HepG2 (cell line): ENCODE results near the gene FTL. TPM values are rescaled to one million over a fixed set of nuclear protein-coding genes. Genes with fewer than 3 reads are reported as not detected.

Experiments
- BRCA1 ChIP-seq: sonication (generic); formaldehyde crosslinking; IDR thresholded peaks from 2 replicates; pipeline ENCODE4 v1.4.0; 2020; ENCODE audit warnings: missing genetic modification reagents
- FOXA3 ChIP-seq: IDR thresholded peaks from 2 replicates; pipeline ENCODE4 v1.6.1; 2016; ENCODE audit warnings: missing genetic modification reagents, missing compliant biosample characterization
- HNRNPLL ChIP-seq: fragments of 200-400 bp; formaldehyde crosslinking; IDR thresholded peaks from 2 replicates; pipeline ENCODE4 v1.6.1; 2017; ENCODE audit warnings: mild to moderate bottlenecking, low read depth, low read length; ENCODE audit not compliant: poor library complexity, severe bottlenecking
- KLF6 ChIP-seq: IDR thresholded peaks from 2 replicates; pipeline ENCODE4 v1.8.0; 2016; ENCODE audit warnings: missing biosample characterization, missing genetic modification reagents
- MBNL3 ChIP-seq: fragments of 250-450 bp; sonication (Bioruptor Pico); conservative IDR thresholded peaks from 2 replicates; pipeline ENCODE4 v1.8.0; 2022; ENCODE audit warnings: mild to moderate bottlenecking, inconsistent platforms
- MEF2D ChIP-seq: sonication (generic); formaldehyde crosslinking; IDR thresholded peaks from 2 replicates; pipeline ENCODE4 v1.5.1; 2020; ENCODE audit warnings: mild to moderate bottlenecking, missing genetic modification reagents
- SUZ12 ChIP-seq: fragments of 150-350 bp; IDR thresholded peaks from 2 replicates; pipeline ENCODE4 v1.6.1; 2014; ENCODE audit warnings: low read depth, low read length
- TBL1XR1 ChIP-seq: fragments of 150-350 bp; IDR thresholded peaks from 2 replicates; pipeline ENCODE4 v1.6.1; 2014; ENCODE audit warnings: borderline replicate concordance, low read length; ENCODE audit not compliant: partially characterized antibody
- TCF12 ChIP-seq, 2 experiments: fragments of 450-650 bp in 1 of 2; sonication (generic) in 1 of 2; formaldehyde crosslinking in 1 of 2; IDR thresholded peaks; 2 replicates each; pipeline versions ENCODE4 v1.6.1 to v1.8.0; 2017 to 2022; ENCODE audit warnings: antibody characterized with exemption in 1 of 2, mild to moderate bottlenecking in 1 of 2, missing genetic modification reagents in 1 of 2, moderate library complexity in 1 of 2
- ZBTB20 ChIP-seq: sonication (generic); formaldehyde crosslinking; IDR thresholded peaks from 2 replicates; pipeline ENCODE4 v1.8.1; 2023; ENCODE audit warnings: missing genetic modification reagents, low read depth, mild to moderate bottlenecking, borderline replicate concordance
- ZNF326 ChIP-seq: sonication (generic); formaldehyde crosslinking; IDR thresholded peaks from 2 replicates; pipeline ENCODE4 v1.4.0; 2020; ENCODE audit warnings: missing genetic modification reagents, borderline replicate concordance
- ZNF724P ChIP-seq: sonication (generic); formaldehyde crosslinking; IDR thresholded peaks from 2 replicates; pipeline ENCODE4 v1.8.0; 2022; ENCODE audit warnings: missing genetic modification reagents, borderline replicate concordance
- ZNF788 ChIP-seq: sonication (generic); formaldehyde crosslinking; IDR thresholded peaks from 2 replicates; pipeline ENCODE4 v1.5.0; 2020; ENCODE audit warnings: mild to moderate bottlenecking, missing genetic modification reagents, borderline replicate concordance
- polyA plus RNA-seq, 8 experiments: library from polyadenylated mRNA; depleted of rRNA in 3 of 8; stranded (reverse) in 7 of 8; unstranded in 1 of 8; fragments of >200 nt; fragmentation: Illumina TruSeq in 4 of 8; extraction: Trizol in 4 of 8; gene quantifications; 2 replicates each; pipeline versions ENCODE4 v1.2.1 to v1.2.3, GENCODE V29; 2011 to 2016; ENCODE audit warnings: low read depth in 4 of 8, missing spikeins in 1 of 8, mixed read lengths in 1 of 8; ENCODE audit not compliant: insufficient read depth in 1 of 8
- total RNA-seq, 5 experiments: library from RNA; depleted of rRNA; stranded (reverse); fragments of >200 nt; fragmentation: Illumina TruSeq; extraction: Trizol; gene quantifications; 2 replicates each; pipeline ENCODE4 v1.2.3, GENCODE V29; 2016; ENCODE audit warnings: low read depth in 1 of 5
- TF ChIP-seq, protein P1 (sequence below): sonication (generic); formaldehyde crosslinking; IDR thresholded peaks from 2 replicates; pipeline ENCODE4 v1.4.0; 2020; ENCODE audit warnings: missing genetic modification reagents, borderline replicate concordance
- TF ChIP-seq, protein P2 (sequence below), 2 experiments: IDR thresholded peaks; 2 replicates each; pipeline ENCODE4 v1.6.1; 2011 to 2012; ENCODE audit warnings: low read length in 2 of 2, borderline replicate concordance in 1 of 2, low read depth in 1 of 2, mild to moderate bottlenecking in 1 of 2, moderate library complexity in 1 of 2
- TF ChIP-seq, protein P3 (sequence below): sonication (generic); formaldehyde crosslinking; IDR thresholded peaks from 2 replicates; pipeline ENCODE4 v1.4.0; 2020; ENCODE audit warnings: missing genetic modification reagents
- TF ChIP-seq, protein P4 (sequence below): sonication (generic); formaldehyde crosslinking; conservative IDR thresholded peaks from 2 replicates; pipeline ENCODE4 v1.8.0; 2022; ENCODE audit warnings: mild to moderate bottlenecking, moderate library complexity, missing genetic modification reagents

The FTL gene
- total and polyA plus RNA-seq, 2 of the 13 experiments (the other 11 are each of a cell fraction or from before 2014, with no cell fraction given) = 2,721 to 8,800 TPM

- TF ChIP-seq, protein P1, sequence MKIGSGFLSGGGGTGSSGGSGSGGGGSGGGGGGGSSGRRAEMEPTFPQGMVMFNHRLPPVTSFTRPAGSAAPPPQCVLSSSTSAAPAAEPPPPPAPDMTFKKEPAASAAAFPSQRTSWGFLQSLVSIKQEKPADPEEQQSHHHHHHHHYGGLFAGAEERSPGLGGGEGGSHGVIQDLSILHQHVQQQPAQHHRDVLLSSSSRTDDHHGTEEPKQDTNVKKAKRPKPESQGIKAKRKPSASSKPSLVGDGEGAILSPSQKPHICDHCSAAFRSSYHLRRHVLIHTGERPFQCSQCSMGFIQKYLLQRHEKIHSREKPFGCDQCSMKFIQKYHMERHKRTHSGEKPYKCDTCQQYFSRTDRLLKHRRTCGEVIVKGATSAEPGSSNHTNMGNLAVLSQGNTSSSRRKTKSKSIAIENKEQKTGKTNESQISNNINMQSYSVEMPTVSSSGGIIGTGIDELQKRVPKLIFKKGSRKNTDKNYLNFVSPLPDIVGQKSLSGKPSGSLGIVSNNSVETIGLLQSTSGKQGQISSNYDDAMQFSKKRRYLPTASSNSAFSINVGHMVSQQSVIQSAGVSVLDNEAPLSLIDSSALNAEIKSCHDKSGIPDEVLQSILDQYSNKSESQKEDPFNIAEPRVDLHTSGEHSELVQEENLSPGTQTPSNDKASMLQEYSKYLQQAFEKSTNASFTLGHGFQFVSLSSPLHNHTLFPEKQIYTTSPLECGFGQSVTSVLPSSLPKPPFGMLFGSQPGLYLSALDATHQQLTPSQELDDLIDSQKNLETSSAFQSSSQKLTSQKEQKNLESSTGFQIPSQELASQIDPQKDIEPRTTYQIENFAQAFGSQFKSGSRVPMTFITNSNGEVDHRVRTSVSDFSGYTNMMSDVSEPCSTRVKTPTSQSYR (CRISPR knock-in tag) = no peak
- TF ChIP-seq, protein P2, sequence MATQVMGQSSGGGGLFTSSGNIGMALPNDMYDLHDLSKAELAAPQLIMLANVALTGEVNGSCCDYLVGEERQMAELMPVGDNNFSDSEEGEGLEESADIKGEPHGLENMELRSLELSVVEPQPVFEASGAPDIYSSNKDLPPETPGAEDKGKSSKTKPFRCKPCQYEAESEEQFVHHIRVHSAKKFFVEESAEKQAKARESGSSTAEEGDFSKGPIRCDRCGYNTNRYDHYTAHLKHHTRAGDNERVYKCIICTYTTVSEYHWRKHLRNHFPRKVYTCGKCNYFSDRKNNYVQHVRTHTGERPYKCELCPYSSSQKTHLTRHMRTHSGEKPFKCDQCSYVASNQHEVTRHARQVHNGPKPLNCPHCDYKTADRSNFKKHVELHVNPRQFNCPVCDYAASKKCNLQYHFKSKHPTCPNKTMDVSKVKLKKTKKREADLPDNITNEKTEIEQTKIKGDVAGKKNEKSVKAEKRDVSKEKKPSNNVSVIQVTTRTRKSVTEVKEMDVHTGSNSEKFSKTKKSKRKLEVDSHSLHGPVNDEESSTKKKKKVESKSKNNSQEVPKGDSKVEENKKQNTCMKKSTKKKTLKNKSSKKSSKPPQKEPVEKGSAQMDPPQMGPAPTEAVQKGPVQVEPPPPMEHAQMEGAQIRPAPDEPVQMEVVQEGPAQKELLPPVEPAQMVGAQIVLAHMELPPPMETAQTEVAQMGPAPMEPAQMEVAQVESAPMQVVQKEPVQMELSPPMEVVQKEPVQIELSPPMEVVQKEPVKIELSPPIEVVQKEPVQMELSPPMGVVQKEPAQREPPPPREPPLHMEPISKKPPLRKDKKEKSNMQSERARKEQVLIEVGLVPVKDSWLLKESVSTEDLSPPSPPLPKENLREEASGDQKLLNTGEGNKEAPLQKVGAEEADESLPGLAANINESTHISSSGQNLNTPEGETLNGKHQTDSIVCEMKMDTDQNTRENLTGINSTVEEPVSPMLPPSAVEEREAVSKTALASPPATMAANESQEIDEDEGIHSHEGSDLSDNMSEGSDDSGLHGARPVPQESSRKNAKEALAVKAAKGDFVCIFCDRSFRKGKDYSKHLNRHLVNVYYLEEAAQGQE (IDR thresholded peaks at IDR 0.05; ENCODE audit: borderline replicate concordance in 1 of 2, low read depth in 1 of 2, low read length in 2 of 2) = no peak
- no peak for TF ChIP-seq ZBTB20
- no peak for TF ChIP-seq ZNF788 (CRISPR knock-in tag)
- no peak for TF ChIP-seq FOXA3
- no peak for TF ChIP-seq MEF2D
- no peak for TF ChIP-seq TBL1XR1
- TF ChIP-seq BRCA1 (CRISPR knock-in tag) = no peak
- TF ChIP-seq KLF6 = no peak
- TF ChIP-seq, protein P3, sequence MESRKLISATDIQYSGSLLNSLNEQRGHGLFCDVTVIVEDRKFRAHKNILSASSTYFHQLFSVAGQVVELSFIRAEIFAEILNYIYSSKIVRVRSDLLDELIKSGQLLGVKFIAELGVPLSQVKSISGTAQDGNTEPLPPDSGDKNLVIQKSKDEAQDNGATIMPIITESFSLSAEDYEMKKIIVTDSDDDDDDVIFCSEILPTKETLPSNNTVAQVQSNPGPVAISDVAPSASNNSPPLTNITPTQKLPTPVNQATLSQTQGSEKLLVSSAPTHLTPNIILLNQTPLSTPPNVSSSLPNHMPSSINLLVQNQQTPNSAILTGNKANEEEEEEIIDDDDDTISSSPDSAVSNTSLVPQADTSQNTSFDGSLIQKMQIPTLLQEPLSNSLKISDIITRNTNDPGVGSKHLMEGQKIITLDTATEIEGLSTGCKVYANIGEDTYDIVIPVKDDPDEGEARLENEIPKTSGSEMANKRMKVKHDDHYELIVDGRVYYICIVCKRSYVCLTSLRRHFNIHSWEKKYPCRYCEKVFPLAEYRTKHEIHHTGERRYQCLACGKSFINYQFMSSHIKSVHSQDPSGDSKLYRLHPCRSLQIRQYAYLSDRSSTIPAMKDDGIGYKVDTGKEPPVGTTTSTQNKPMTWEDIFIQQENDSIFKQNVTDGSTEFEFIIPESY = peak; percentile 58; the same call in 1 of the 2 replicates
- TF ChIP-seq, protein P4, sequence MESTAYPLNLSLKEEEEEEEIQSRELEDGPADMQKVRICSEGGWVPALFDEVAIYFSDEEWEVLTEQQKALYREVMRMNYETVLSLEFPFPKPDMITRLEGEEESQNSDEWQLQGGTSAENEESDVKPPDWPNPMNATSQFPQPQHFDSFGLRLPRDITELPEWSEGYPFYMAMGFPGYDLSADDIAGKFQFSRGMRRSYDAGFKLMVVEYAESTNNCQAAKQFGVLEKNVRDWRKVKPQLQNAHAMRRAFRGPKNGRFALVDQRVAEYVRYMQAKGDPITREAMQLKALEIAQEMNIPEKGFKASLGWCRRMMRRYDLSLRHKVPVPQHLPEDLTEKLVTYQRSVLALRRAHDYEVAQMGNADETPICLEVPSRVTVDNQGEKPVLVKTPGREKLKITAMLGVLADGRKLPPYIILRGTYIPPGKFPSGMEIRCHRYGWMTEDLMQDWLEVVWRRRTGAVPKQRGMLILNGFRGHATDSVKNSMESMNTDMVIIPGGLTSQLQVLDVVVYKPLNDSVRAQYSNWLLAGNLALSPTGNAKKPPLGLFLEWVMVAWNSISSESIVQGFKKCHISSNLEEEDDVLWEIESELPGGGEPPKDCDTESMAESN (CRISPR knock-in tag) = no peak
- peak; percentile 40; the same call in 1 of the 2 replicates for TF ChIP-seq SUZ12
- TF ChIP-seq HNRNPLL = no peak
- TF ChIP-seq TCF12 (IDR thresholded peaks at IDR 0.05) = no peak
- TF ChIP-seq TCF12 (CRISPR knock-in tag; IDR thresholded peaks at IDR 0.05) = no peak
- no peak for TF ChIP-seq ZNF326 (CRISPR knock-in tag)
- TF ChIP-seq ZNF724P (CRISPR knock-in tag) = no peak
- no peak for TF ChIP-seq MBNL3 (CRISPR knock-in tag)
Measured at GRCh38 chr19:48975947-48976847, 11.1 kb downstream of the FTL start (continued).
